ENCODE results near the gene COPRS. TPM values are rescaled to one million over a fixed set of nuclear protein-coding genes. Genes with fewer than 3 reads are reported as not detected.
"Not testable (repeated sequence)": the region's sequence is repeated elsewhere in the genome, so short reads cannot be mapped to it uniquely, and the experiment has no call there.

The COPRS gene
- total RNA-seq, 1 donor from 2014 or later, result 44.7 TPM

- Histone ChIP-seq H3K4me3 (no peak overlapping the region), H3K4me1 (no peaks in the 10 kb centered on the region), H3K9me3 (no peaks in the 10 kb centered on the region), H3K27ac (no peak overlapping the region), H3K27me3 (no peaks in the 10 kb centered on the region), H3K36me3 (no peaks in the 10 kb centered on the region)
- TF ChIP-seq, protein P1, sequence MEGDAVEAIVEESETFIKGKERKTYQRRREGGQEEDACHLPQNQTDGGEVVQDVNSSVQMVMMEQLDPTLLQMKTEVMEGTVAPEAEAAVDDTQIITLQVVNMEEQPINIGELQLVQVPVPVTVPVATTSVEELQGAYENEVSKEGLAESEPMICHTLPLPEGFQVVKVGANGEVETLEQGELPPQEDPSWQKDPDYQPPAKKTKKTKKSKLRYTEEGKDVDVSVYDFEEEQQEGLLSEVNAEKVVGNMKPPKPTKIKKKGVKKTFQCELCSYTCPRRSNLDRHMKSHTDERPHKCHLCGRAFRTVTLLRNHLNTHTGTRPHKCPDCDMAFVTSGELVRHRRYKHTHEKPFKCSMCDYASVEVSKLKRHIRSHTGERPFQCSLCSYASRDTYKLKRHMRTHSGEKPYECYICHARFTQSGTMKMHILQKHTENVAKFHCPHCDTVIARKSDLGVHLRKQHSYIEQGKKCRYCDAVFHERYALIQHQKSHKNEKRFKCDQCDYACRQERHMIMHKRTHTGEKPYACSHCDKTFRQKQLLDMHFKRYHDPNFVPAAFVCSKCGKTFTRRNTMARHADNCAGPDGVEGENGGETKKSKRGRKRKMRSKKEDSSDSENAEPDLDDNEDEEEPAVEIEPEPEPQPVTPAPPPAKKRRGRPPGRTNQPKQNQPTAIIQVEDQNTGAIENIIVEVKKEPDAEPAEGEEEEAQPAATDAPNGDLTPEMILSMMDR (IDR thresholded peaks at IDR 0.05), result no peak
- no peak for DNase-seq
- intact Hi-C loops (cut with DNase I), result no loop called here
- no peak for ATAC-seq
Measured at GRCh38 chr17:31835984-31836383, 23.1 kb downstream of the COPRS start.

- Histone ChIP-seq H3K4me1 (no peaks in the 10 kb centered on the region), H3K9me3 (no peaks in the 10 kb centered on the region), H3K27me3 (no peaks in the 10 kb centered on the region), H3K27ac (no peak overlapping the region), H3K36me3 (no peaks in the 10 kb centered on the region), H3K4me3 (no peak overlapping the region)
- TF ChIP-seq, protein P1 (IDR thresholded peaks at IDR 0.05), result no peak
- intact Hi-C loops (cut with DNase I), result no loop called here
- ATAC-seq (peak; percentile 42), DNase-seq (no peak)
Measured at GRCh38 chr17:31834448-31834847, 24.6 kb downstream of the COPRS start.

DNA sequence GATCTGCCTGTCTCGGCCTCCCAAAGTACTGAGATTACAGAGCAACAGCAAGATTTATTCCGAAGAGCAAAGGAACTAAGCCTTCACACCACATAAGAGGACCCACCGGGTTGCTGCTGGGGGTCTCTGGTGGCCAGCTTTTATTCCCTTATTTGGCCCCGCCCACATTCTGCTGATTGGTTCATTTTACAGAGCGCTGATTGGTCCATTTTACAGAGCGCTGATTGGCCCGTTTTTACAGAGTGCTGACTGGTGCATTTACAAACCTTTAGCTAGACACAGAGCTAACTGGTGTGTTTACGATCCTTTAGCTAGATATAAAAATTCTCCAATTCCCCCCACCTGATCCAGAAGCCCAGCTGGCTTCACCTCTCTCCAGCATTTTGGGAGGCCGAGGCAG, 26.3 kb downstream of the COPRS start:
- no peak for ATAC-seq
- Histone ChIP-seq H3K27ac (no peak overlapping the region), H3K27me3 (no peaks in the 10 kb centered on the region), H3K4me1 (no peaks in the 10 kb centered on the region), H3K9me3 (no peaks in the 10 kb centered on the region), H3K4me3 (no peak overlapping the region), H3K36me3 (no peaks in the 10 kb centered on the region)
- intact Hi-C loops (cut with DNase I), result no loop called here
- TF ChIP-seq, protein P1 (IDR thresholded peaks at IDR 0.05), result no peak
- no peak for DNase-seq

GRCh38 chr17:31830971-31831858, 27.8 kb downstream of the COPRS start:
- intact Hi-C loops (cut with DNase I), result no loop called here
- TF ChIP-seq, protein P1 (IDR thresholded peaks at IDR 0.05), result no peak
- Histone ChIP-seq H3K4me1 (no peaks in the 10 kb centered on the region), H3K9me3 (no peaks in the 10 kb centered on the region), H3K27ac (no peak overlapping the region), H3K4me3 (no peak overlapping the region), H3K36me3 (no peaks in the 10 kb centered on the region), H3K27me3 (no peaks in the 10 kb centered on the region)
- no peak for DNase-seq
- no peak for ATAC-seq

DNA sequence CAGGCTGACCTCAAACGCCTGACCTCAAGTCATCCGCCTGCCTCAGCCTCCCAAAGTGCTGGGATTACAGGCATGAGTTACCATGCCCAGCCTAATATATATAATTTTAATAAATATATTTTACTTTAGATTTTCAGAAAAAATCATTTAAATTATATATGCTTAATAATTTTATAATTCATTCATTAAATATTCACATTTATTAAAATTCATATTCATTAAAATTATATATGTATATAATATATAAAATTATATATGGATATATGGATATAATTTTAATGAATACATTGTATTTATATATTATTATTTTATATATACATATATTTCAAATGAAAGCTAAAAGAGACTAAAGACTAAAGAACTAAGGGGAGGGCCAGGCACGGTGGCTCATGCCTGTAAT, 29.4 kb downstream of the COPRS start:
- DNase-seq (no peak), ATAC-seq (no peak)
- Histone ChIP-seq H3K27ac (no peak overlapping the region), H3K4me3 (no peak overlapping the region), H3K4me1 (no peaks in the 10 kb centered on the region), H3K9me3 (no peaks in the 10 kb centered on the region), H3K27me3 (no peaks in the 10 kb centered on the region), H3K36me3 (no peaks in the 10 kb centered on the region)
- intact Hi-C loops (cut with DNase I), result no loop called here
- TF ChIP-seq, protein P1 (IDR thresholded peaks at IDR 0.05), result no peak

GRCh38 chr17:31828955-31829354, 30.1 kb downstream of the COPRS start:
- H3K9me3 ChIP-seq; H3K36me3 ChIP-seq; intact Hi-C loops (cut with DNase I); H3K4me1 ChIP-seq; H3K4me3 ChIP-seq; ATAC-seq; DNase-seq; H3K27me3 ChIP-seq; H3K27ac ChIP-seq: not testable (repeated sequence)
